ENCODE results near the gene ZNF580. TPM values are rescaled to one million over a fixed set of nuclear protein-coding genes. Genes with fewer than 3 reads are reported as not detected.
A peak's percentile ranks its signal among the peaks of the same experiment; 100 is the strongest.

ZNF580 gene
- total and polyA plus RNA-seq, 2 of the 8 experiments (the other 6 are each of a cell fraction or from before 2014, with no cell fraction given), result 12.0 to 24.6 TPM

DNA sequence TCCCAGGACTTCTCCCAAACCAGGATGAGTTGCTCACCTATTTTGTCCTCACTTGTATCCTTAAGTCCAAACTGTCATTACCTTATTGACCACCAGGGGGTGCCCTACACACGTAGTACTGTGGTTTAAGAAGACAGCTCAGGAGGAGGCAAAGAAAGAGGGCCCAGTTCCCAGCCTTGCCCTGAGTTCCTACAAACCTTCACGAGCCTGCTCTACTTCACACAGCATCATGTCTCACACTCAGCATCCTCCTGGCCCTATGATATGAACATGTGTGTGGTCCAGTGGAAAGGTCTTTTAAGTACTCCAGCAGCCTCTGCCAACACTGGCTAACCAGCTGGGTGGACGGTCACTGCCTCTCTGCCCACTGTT lies 8.4 kb upstream of the ZNF580 start (continued):
- TF ChIP-seq, protein P1, sequence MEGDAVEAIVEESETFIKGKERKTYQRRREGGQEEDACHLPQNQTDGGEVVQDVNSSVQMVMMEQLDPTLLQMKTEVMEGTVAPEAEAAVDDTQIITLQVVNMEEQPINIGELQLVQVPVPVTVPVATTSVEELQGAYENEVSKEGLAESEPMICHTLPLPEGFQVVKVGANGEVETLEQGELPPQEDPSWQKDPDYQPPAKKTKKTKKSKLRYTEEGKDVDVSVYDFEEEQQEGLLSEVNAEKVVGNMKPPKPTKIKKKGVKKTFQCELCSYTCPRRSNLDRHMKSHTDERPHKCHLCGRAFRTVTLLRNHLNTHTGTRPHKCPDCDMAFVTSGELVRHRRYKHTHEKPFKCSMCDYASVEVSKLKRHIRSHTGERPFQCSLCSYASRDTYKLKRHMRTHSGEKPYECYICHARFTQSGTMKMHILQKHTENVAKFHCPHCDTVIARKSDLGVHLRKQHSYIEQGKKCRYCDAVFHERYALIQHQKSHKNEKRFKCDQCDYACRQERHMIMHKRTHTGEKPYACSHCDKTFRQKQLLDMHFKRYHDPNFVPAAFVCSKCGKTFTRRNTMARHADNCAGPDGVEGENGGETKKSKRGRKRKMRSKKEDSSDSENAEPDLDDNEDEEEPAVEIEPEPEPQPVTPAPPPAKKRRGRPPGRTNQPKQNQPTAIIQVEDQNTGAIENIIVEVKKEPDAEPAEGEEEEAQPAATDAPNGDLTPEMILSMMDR (IDR thresholded peaks at IDR 0.05; ENCODE audit: control extremely low read depth in 1 of 3, insufficient read depth in 1 of 3, low read depth in 1 of 3, low read length in 3 of 3), result peak; percentile 23 to 85 (median 83)
- no peak for TF ChIP-seq TBP (IDR thresholded peaks at IDR 0.05; ENCODE audit: low read depth, low read length)
- TF ChIP-seq TAF1 (IDR thresholded peaks at IDR 0.05; ENCODE audit: low read depth, low read length), result no peak
- TF ChIP-seq, protein P2, sequence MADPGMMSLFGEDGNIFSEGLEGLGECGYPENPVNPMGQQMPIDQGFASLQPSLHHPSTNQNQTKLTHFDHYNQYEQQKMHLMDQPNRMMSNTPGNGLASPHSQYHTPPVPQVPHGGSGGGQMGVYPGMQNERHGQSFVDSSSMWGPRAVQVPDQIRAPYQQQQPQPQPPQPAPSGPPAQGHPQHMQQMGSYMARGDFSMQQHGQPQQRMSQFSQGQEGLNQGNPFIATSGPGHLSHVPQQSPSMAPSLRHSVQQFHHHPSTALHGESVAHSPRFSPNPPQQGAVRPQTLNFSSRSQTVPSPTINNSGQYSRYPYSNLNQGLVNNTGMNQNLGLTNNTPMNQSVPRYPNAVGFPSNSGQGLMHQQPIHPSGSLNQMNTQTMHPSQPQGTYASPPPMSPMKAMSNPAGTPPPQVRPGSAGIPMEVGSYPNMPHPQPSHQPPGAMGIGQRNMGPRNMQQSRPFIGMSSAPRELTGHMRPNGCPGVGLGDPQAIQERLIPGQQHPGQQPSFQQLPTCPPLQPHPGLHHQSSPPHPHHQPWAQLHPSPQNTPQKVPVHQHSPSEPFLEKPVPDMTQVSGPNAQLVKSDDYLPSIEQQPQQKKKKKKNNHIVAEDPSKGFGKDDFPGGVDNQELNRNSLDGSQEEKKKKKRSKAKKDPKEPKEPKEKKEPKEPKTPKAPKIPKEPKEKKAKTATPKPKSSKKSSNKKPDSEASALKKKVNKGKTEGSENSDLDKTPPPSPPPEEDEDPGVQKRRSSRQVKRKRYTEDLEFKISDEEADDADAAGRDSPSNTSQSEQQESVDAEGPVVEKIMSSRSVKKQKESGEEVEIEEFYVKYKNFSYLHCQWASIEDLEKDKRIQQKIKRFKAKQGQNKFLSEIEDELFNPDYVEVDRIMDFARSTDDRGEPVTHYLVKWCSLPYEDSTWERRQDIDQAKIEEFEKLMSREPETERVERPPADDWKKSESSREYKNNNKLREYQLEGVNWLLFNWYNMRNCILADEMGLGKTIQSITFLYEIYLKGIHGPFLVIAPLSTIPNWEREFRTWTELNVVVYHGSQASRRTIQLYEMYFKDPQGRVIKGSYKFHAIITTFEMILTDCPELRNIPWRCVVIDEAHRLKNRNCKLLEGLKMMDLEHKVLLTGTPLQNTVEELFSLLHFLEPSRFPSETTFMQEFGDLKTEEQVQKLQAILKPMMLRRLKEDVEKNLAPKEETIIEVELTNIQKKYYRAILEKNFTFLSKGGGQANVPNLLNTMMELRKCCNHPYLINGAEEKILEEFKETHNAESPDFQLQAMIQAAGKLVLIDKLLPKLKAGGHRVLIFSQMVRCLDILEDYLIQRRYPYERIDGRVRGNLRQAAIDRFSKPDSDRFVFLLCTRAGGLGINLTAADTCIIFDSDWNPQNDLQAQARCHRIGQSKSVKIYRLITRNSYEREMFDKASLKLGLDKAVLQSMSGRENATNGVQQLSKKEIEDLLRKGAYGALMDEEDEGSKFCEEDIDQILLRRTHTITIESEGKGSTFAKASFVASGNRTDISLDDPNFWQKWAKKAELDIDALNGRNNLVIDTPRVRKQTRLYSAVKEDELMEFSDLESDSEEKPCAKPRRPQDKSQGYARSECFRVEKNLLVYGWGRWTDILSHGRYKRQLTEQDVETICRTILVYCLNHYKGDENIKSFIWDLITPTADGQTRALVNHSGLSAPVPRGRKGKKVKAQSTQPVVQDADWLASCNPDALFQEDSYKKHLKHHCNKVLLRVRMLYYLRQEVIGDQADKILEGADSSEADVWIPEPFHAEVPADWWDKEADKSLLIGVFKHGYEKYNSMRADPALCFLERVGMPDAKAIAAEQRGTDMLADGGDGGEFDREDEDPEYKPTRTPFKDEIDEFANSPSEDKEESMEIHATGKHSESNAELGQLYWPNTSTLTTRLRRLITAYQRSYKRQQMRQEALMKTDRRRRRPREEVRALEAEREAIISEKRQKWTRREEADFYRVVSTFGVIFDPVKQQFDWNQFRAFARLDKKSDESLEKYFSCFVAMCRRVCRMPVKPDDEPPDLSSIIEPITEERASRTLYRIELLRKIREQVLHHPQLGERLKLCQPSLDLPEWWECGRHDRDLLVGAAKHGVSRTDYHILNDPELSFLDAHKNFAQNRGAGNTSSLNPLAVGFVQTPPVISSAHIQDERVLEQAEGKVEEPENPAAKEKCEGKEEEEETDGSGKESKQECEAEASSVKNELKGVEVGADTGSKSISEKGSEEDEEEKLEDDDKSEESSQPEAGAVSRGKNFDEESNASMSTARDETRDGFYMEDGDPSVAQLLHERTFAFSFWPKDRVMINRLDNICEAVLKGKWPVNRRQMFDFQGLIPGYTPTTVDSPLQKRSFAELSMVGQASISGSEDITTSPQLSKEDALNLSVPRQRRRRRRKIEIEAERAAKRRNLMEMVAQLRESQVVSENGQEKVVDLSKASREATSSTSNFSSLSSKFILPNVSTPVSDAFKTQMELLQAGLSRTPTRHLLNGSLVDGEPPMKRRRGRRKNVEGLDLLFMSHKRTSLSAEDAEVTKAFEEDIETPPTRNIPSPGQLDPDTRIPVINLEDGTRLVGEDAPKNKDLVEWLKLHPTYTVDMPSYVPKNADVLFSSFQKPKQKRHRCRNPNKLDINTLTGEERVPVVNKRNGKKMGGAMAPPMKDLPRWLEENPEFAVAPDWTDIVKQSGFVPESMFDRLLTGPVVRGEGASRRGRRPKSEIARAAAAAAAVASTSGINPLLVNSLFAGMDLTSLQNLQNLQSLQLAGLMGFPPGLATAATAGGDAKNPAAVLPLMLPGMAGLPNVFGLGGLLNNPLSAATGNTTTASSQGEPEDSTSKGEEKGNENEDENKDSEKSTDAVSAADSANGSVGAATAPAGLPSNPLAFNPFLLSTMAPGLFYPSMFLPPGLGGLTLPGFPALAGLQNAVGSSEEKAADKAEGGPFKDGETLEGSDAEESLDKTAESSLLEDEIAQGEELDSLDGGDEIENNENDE (IDR thresholded peaks at IDR 0.05; ENCODE audit: insufficient replicate concordance, low read length), result no peak
- no peak for TF ChIP-seq TAF7 (optimal IDR thresholded peaks at IDR 0.05; ENCODE audit: borderline replicate concordance, low read depth, low read length)
- TF ChIP-seq RFX5 (IDR thresholded peaks at IDR 0.05; ENCODE audit: borderline replicate concordance, low read depth, low read length), result no peak
- no peak for TF ChIP-seq SIRT6 (IDR thresholded peaks at IDR 0.05; ENCODE audit: low read length)
- TF ChIP-seq, protein P3, sequence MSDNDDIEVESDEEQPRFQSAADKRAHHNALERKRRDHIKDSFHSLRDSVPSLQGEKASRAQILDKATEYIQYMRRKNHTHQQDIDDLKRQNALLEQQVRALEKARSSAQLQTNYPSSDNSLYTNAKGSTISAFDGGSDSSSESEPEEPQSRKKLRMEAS (IDR thresholded peaks at IDR 0.05), result no peak
- peak in 1 of 2 experiments; percentile 77; a peak in 1 of 4 replicates for TF ChIP-seq SIN3A (conservative IDR thresholded peaks at IDR 0.05 in 1 of 2, IDR thresholded peaks at IDR 0.05 in 1 of 2; ENCODE audit: low read depth in 1 of 2, low read length in 2 of 2)

Measured in H1 (cell line).